HS-27A (cell line): ENCODE results near the gene DENND1C.
"Not testable (repeated sequence)": the region's sequence is repeated elsewhere in the genome, so short reads cannot be mapped to it uniquely, and the experiment has no call there.

Experiments
- DNase-seq: peaks from one replicate; pipeline ENCODE4 v3.0.0-alpha.2; 2012; ENCODE audit warnings: low read depth, missing footprints

Gene DENND1C

GRCh38 chr19:6509118-6509971 is 27.8 kb upstream of the DENND1C start:
- DNase-seq = no peak

DNA sequence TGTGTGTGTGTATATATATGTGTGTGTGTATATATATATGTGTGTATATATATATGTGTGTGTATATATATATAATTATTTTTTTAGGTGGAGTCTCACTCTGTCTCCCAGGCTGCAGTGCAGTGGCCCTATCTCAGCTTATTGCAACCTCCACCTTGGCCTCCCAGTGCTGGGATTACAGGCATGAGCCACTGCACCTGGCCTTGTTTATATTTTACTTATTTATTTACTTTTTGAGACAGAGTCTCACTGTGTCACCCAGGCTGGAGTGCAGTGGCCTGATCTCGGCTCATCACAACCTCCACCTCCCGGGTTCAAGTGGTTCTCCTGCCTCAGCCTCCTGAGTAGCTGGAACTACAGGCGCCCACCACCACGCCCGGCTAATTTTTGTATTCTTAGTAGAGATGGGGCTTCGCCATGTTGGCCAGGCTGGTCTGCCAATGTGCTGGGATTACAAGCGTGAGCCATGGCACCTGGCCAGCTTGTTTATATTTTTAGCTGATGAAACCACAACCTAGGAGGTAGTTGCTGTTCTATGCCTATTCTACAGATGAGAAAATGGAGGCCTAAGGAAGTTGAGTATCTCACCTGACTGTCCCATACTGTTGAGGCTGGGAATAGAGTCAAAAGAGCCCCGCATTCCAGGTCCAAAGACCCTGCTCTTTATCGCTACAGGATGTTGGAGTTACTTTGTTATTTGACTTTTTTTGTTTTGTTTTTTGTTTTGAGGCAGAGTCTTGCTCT is 26.6 kb upstream of the DENND1C start:
- DNase-seq = not testable (repeated sequence)

GRCh38 chr19:6503407-6504201 is 22.0 kb upstream of the DENND1C start:
- no peak for DNase-seq

DNA sequence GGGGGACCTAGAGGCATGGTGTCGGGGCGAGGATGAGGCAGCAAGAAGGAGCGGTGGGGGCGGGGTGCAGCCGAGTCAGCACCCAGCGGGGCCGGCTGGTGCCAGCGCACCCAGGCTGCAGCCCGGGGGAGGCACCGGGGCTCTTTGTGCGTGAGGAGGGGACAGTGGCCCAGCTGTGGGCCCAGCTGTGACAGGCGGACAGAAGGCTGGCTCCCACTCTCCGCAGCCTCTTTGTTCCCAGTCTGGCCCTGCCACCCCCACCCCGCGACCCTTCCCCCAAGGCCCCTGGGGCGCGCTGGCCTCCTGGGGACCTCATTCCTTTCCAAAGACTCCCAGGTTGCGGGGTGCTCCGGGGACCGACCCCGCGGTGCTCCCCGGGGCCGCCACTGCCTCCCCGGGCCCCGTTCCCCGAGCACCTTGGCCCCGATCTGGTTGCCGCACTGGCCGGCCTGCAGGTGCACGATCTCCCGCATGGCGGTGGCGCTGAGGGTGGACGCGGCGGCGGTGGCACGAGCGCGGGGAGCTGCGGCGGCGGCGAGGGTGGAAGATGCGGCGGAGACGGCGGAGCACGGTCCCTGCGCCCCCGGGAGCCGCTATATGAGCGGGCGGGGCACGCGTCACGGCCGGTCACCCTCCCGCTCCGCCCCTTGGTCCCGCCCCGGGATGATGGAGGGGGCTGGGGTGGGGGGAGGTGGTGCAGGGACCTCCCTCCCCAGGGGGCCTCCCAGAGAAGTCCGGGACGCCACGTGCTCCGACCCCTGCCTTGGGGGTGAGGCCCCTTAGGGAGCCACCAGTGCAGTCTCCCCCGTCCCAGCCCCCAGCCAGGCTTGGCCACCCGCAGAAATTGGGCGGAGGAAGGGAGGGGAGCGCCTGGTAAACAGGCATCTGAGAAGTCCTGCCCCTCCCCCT is 20.4 kb upstream of the DENND1C start, which contains the start of gene TUBB4A:
Gene TUBB4A, minus strand, starts transcription at position 570 of the 909 bp plus-strand sequence. Its CDS starts 97 bp downstream, at position 473.
- no peak for DNase-seq

GRCh38 chr19:6500837-6501739 is 19.5 kb upstream of the DENND1C start:
- no peak for DNase-seq

GRCh38 chr19:6499052-6499790 is 17.6 kb upstream of the DENND1C start:
- no peak for DNase-seq

DNA sequence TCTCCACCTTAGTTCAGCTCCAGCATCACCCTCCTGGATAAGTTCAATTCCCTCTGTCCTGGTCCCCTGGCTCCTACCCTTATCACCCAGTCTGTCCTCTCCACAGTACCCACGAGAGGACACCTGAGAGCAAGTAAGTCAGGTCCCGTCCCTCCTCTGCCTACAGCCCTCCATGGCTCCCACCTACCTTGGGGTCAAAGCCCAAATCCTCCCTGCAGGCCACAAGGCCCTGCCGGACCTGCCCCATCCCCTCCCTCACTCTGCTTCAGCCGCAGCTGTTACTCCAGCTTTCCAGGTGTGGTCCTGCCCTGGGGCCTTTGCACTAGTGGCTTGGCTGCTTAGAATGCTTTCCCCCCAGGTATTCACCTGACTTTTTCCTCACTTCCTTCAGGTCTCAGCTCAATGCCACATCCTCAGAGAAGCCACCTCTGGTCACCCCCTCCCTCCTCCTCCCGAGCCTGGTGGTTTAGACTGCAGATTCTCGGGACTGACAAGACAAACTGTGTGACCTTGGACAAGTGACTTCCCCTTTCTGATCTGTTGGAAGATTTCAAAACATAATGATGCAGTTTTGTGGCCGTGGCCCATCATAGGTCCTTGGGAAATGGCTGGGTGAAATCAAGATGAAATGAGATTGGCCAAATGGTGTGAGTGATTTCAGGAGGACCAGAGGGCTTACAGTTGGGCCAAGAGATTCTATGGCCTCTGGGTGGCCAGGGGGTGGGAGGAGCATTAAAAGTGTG is 16.9 kb upstream of the DENND1C start:
- DNase-seq = no peak

GRCh38 chr19:6495947-6496346 is 14.4 kb upstream of the DENND1C start:
- DNase-seq = no peak

DNA sequence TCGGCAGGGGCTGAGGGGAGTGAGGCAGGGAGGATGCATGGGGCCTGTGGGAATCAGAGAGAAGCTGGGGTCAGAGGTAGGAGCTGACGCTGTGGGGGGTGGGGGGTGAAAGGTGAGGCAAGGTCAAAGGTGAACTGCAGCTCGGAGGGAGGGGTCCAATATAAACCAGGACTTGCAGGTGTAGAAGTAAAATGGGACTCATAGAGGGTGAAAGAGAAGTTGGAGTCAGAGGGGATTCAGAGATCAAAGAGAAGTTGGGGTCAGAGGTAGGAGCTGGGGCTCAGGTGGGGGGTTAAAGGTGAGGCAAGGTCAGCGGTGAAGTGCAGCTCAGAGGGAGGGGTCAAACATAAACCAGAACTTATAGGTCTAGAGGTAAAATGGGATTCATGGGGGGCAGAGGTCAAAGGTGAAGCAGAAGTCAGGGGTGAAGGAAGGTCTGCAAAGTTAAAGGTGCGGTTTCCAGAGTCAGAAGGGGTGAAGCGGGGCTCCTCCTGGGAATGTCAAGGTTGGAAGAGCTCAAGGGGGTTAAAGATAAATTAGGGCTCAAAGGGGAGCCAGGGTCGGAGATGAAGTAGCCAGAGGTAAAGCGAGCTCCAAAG is 12.9 kb upstream of the DENND1C start:
- no peak for DNase-seq

DNA sequence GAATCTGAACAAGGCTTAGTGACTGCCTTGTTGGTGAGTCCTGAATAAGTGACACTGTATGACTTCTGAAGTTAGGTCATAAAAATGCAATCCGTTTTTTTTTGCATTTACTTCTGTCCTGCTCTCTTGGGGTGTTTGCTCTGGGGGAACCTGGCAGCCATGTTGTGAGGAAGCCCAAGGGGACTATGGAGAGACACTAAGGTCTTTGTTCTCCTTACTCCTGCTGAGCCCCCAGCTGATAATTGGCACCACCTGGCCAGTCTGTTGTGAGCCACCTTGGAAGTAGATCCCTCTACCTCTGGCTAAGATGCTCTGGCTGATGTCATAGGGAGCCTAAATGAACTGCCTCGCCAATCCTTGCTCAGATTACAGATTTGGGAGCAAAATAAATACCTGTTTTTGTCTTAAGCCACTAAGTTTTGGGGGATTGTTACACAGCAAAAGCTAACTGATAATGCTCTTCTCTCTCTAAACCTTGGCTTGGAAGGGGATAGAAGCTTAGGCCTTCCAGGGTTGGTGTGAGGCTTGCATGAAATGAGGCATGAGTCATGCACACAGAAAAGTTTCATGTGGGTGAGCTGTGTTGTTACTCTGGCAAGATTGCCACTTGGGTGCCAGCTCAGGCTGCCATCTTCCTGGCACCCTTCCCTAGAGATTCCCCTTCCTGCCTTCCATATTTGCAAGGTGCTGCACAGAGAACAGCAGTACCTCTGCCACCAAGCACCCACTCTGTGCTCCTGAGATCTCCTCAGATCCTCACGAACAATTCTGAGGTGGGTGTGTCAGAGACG is 10.4 kb upstream of the DENND1C start:
- DNase-seq = no peak

GRCh38 chr19:6490134-6490533 is 8.5 kb upstream of the DENND1C start:
- DNase-seq = no peak

- DNase-seq = no peak
These were observed 7.9 kb upstream of the DENND1C start for GRCh38 chr19:6489278-6490061.

- no peak for DNase-seq
These were observed 3.2 kb upstream of the DENND1C start for GRCh38 chr19:6484831-6485230.

GRCh38 chr19:6484230-6484629 is 2.6 kb upstream of the DENND1C start:
- DNase-seq = no peak

- DNase-seq = no peak
These were observed 1.6 kb upstream of the DENND1C start for GRCh38 chr19:6483235-6483634.

DNA sequence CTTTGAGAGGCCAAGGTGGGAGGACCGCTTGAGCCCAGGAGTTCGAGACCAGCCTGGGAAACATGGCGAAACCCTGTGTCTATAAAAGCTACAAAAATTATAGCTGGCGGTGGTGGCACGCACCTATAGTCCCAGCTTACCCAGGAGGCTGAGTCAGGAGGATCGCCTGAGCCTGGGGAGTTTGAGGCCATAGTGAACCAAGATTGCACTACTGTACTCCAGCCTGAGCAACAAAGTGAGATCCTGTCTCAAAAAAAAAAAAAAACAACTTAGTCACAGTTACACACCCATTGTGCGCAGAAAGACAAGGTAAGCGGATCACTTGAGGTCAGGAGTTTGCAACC is 728 bp upstream of the DENND1C start:
- no peak for DNase-seq
